Activated CD8-positive, alpha-beta memory T cell treated with anti-CD3 and anti-CD28 coated beads for 4 hours (primary cell): ENCODE results near the gene MNX1.

Experiments
- DNase-seq, 2 donors: peaks; one replicate each; pipeline ENCODE4 v3.0.0-alpha.2; 2020; ENCODE audit warnings: low read depth in 2 of 2

Gene MNX1

DNA sequence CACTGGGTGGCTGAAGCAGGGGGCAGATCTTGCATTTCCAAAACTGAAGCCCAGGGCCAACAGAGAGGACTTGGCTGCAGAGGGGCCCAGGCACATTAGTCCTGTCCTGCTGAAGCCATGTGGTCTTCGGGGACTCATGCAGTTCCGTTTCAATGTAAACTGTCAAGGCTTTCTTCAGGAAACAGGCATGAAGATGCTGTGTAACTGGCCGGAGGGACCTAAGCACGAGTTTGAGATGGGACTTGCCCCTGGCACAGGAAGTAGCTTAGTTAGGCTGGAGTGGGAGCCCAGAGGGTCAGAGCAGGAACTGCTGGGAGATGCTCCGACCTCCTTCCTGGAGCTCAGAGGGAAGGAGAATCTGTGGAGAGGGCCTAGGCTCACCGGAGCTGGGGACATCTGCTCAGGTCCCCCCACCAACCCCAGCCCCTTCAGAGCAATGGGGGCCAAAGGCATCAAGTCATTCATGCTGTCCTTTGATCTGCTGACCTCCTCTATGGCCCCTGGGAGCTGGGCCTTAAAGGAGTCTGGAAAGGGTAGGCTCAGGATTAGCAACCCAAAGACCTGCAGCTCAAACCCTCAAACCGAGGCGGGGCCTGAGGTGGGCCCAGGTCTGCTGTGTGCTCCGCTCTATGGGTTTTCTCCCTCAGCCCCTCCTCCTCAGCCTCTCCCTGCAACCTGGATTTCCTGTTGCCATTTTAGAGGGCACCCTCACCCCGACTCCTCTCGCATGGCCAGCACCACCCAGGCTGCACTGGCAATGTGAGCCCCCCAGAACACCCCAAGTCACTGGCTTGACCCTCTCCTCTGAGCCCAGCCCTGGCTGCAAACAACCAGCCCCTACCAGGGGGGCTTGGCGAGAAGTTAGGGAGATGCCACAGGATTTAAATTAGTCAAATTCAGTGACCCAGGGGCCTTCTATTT lies 4.4 kb upstream of the MNX1 start:
- no peak for DNase-seq

DNA sequence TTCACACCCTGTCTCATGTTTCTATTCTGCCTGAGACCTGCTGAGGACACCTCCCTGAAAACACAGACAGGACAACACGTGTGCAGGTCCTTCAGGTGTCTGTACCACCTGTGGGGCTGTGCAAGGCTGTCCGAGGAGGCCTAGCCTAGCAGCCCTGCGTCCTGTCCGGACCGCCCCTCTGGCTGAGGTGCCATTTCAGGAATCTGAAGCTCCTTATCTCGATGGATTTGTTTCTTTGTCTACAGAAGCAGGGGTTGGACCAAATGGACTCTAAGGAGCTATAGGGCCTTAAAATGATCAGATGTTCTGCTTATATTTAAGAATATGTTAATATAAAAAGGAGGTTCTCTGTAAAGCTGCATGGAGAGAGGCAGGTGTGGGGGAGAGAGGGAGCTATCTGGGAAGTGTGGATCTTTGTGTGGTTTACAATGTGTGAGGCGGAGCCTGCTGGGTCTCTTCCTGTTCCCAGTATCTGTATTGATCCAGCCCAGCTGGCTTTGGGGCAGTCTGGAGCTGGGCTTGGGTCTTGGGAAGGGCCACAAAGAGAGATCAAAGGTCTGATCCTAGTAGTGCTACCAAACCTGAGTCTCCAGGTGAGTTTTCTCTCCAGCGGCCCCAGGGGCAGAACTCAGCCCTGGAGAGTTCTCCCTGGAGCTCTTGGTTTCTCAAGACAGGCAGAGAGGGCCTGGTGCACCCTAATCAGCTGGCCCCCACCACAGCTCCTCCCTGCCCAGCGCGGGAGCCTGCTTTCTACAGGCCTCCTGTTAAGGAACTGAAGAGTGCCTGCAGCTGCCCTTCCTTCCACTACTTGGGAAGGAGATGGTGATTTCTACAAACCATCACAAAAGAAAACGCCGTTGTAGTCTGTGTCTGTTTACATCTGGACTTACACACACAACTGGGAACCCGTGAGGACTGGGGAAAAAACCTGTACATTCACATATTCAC lies 3.4 kb upstream of the MNX1 start:
- no peak for DNase-seq

DNA sequence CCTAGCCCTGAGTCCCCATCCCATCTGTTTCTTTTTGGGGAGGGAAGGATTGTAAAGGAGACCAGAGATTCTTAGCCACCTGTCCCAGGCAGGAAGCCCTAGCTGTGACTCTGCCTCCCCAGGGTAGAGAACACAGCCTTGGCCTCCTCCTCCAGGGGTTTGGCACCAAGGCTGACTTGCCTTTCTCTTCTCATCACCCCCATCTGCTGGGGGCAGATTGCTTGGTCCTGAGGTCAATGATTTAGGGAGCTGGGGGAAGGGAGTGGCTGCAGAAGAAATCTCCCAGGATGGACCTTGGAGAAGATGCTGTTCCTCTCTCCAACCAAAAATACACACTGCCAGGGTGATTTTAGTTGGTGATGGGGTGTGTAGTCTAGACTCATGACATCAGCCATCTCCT lies 2.6 kb upstream of the MNX1 start:
- no peak for DNase-seq

DNA sequence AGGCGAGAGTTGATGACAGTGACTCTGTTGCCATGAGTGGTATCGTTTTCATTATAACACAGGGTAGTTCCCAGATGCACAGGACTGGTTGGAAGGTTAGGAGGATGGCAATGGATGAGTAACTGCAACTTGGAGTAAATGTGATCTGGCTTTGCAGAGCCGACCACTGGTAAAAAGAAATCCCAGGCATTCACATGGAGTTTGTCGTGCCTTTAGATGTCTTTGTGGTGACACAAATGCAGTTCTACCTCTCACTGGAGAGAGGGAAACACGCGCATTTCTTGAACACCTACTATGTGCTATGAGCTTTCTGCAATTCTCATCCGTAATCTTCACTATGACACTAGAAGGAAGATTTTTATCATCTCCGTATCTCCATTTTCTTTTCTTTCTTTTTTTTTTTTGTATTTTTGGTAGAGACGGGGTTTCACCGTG lies 1.7 kb upstream of the MNX1 start:
- no peak for DNase-seq

DNA sequence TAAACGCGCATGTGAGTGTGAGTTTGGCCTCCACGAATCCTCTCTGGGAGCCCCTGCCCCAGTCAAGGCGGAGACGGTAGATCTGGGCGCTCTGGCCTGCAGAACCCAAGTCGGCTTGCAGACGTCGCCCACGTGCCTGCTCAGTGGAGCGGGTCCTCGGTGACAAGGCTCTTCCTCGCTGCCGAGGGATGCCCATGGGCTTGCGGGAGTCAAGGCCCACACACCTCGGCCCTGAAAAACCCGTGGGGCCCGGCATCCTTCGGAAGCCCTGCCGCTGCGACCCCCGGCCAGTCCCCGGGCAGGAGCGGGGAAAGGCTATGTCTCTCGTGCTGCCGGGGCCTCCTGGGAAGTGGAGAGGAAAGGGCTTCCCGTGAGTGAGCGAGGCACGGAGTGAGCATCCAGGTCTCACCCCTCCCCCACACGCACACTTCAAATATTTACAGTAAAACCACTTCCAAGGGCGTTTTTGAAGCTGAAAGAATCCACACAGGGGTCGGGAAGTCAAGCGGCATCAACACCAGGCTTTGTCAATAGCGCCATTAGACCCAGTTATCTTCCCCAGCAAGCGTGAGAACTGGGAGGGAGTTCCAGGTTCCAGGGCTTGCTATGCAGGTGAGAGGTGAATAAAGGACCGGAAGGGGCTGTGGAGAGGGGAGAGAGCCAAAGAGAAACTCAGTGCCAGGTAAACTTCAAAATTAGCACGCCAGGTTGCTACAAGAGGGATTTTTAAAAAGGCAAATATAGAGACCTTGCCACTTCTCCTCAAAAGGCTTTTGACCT lies 1.1 kb upstream of the MNX1 start:
- DNase-seq: no peak

DNA sequence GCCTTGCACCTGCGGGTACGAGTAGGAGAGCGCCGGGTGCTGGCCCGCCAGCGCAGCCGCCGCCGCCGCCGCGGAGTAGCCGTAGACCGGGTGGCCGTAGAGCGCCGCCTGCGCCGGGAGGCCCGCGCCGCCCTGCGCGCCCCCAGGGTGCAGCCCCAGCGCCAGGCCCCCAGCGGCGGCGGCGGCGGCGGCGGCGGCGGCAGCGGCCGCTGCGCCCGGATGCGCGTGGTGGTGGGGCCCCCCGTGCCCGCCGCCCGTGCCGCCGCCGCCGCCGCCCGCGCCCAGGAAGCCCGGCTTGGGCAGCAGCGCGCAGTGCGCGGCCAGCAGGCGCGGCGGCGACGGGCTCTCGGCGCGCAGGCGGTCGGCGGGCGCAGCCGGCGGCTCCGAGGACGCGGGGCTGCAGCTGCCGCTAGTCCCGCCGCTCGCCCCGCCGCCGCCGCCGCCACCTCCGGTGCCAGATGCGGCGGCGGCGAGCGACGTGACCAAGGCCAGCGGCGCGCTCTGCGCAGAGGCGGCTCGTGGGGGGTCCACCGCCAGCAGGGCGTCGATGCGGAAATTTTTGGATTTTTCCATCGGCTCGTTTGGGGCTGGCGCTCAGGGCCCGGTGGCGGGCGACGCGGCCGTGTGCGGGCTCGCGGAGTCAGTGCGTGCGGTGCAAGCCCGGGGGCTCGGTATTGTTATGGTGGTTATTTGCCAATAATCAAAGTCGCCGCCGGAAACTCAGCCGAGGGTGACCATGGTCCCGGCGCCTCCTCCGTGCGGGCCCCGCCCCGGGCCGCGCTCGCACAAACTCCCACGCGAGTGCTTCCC lies 480 bp downstream of the MNX1 start:
- DNase-seq: no peak

DNA sequence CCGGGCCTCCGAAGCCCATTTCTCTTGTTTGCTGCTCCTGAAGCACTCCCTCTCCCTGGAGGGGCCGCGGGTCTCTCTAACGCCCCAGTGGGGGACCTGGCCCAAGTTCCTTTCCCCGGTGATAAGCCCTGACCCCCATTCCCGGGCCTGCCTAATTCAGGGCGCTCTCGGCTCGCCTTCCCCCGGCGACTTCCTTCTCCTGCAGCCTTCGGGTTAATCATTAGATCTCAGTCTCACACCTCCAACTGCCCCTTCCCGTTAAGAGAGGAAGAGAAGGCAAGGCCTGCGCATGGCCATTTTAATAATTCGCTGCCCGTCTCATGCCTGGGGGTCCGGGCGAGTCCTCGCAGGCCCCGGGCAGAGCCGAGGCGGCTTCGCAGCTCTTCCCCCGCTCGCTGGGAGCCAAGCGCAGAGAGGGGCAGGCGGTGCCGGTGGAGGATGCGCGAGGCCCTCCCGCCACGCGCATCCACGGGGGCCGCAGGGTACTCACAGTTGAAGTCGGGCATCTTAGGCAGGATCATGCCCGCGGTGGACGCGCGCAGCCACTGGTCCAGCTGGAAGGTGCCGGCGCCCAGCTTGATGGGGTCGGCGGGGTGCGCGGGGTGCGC lies 1.2 kb downstream of the MNX1 start:
- no peak for DNase-seq

DNA sequence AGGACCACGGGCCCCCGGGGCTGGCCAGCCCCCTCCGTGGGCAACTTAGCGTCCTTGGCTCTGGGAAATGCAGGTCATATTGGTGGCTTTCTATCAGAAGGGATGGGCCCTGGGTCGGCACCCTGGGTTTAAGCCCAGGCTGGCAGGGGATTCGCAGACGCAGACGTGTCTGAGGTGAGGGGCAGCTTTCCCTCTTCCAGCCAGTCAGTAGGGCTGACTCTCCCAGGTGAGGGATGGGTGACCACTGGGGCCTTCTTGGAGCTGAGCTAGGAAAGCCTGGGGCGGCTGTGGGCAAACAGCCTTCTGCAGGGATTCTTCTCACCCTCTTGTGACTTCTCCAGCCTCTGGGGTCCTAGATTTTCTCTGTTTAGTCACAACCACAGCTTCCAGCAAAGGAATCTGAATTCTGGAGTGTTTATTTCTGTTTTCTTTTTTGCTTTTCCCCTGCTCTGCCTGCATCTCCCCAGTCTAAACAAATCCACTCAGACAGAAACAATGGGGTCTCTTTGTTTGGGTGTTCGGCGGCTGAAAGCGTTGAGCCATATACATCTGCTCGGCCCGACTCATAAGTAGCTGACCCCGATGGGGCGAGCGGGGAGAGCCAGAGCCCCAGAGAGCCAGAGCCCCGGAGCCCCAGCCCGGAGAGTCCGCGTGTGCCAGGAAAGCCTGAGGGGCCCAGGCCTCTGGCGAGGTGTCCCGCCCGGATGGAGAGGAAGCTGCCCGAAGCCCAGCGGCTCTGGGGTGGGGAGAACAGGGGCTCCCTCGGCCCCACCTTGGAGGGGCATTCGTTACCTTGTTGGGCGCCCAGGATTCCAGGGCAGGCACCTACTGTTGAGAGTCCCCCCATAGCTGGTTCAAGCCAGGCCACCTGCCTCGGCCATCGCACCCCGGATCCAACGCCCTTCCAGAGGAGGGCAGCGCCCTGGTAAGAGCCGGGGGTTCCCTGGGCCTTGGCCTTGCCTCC lies 2.0 kb downstream of the MNX1 start:
- no peak for DNase-seq

DNA sequence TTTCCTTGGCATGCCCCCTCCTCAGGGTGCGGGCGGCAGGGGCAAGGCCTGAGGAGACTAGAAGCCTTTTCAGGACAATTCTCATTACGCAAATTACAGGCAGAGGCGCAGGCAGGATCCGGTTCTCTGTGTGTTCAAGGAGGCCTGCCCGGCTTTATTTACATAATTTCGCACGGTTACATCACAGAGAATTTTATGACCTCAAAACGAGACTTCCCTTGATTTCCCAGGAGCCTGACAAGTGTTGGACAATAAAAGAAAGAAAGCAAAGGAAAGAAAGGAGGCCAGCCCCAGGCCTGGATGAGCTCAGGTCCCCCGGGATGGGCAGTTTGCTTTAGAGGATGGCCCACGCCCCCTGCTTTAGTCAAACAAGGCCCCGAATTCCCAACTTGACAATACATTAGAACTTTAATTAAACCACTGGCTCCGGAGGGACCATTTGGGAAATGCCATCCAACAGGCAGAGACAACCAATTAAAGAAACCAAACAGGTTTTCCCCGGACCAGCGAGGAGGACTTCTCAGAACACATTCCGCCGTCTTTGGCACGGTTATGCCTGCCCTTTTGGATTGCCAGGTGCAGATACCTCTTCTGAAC lies 2.9 kb downstream of the MNX1 start:
- no peak for DNase-seq

DNA sequence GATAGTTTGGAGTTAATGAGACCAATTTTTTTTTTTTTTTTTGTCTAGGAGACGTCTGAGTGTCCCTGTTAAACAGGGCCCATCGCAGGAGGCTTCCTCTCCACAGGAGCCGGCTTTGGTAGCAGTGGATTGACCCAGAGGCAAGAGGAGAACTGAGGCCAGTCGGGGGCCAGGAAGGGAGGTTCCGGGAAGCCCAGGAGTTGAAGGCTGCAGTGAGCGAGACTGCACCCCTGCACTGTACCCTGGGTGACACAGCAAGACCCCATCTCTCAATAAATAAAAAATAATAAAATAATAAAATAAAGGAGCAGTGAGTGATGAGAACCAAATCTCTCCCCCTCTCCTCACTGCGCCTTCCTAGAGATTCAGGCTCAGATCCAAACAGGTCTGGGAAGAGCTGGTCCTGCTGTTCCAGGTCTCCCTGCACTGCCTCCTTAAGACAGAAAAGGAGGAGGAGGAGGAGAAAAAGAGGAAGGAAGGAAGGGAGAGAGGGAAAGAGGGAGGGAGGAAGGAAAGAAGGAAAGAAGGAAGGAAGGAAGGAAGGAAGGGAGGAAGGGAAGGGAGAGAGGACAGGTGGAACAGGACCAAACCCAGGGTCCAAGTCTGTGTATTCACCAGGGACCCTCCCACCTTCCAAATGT lies 3.5 kb downstream of the MNX1 start:
- no peak for DNase-seq

DNA sequence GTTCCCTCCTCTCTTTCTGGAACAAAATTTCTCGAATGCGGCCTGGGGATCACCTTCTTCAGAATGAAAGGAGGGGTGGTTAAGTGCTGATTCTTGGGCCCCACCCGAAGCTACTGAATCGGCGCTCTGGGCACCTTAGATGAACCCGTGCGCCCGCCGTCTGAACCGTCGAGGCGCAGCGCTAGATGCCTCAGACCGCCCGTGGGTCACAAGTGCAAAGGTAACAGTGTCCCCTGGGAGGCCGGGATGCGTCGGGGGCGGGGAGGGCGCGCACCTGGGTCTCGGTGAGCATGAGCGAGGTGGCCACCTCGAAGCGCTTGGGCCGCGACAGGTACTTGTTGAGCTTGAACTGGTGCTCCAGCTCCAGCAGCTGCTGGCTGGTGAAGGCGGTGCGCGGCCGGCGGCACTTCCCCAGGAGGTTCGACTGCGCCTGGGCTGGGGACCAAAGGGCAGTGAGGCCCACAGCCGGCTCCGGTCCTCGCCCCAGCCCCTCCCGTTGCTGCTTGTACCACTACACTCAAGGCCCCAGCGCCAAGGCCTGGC lies 4.2 kb downstream of the MNX1 start:
- no peak for DNase-seq

DNA sequence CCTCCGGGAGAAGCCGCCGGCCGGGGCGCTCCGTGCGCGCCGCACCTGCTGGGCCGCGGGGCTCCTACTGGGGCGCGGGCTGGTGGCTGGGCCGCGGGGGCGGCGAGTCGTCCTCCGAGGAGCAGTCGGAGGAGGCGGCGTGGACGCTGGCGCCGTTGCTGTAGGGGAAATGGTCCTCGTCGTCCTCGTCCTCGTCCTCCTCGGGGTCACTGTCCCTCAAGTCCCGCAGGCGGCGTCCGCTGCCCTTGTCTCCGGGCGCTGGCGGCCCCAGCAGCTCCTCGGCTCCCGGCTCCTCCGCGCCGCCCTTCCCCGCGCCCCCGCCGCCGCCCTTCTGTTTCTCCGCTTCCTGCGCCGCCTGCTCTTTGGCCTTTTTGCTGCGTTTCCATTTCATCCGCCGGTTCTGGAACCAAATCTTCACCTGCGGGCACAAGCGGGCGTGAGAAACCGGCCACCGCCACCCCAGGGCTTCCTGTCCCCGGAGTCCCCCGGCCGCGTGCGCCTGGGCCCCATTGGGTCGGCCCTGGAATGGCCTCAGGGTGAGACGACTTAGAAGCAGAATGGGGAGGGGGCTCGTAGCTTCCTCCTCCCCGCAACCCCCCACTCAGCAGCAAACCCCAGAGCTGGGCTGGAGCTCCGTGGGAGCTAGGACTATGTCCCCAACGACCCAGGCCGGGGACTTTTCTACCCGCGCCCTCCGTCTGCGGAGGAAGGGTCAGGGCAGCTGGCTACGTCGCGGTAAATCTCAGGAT lies 4.8 kb downstream of the MNX1 start:
- DNase-seq: no peak

DNA sequence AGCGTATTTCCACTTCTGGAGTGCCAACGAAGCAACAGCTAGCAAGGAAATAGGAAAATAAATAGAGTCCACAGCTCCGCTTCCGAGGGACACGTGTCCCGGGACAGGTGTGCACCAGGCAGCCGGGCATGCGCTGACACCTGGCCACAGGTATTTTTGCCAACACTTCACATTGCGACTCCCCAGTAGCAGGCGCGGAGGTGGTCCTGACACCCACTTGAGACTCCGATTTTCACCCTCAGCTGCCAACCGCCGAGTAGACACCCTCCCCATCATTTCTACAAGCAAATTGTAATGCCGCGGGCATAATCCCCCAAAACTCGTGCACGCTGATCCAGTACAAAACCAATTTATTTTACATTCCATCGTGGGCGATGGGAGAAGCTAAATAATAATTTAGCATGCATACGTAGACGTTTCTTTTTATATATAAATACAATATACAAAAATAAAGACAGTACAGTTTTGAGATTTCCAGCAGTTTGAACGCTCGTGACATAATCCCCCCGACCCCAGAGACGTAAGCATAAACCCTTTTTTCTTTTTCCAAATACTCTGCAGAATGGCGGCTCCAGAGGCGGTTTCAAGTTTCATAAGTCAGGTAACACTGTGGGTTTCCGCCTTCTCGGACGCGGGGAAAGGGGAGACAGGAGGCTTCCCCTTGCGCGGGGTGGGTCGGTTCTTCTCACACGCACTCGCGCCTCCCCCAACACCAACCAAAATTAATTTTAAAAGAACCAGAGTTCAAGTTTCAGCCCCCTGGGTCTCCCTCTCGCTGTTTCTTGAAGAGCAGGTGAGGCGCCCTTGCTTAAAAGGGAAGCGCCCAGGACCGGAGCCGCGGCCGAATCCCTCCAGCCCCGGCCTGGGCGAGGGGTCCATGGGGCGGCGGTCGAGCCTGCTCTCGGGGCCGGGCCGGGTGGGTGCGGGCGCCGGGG lies 5.7 kb downstream of the MNX1 start:
- DNase-seq: no peak

DNA sequence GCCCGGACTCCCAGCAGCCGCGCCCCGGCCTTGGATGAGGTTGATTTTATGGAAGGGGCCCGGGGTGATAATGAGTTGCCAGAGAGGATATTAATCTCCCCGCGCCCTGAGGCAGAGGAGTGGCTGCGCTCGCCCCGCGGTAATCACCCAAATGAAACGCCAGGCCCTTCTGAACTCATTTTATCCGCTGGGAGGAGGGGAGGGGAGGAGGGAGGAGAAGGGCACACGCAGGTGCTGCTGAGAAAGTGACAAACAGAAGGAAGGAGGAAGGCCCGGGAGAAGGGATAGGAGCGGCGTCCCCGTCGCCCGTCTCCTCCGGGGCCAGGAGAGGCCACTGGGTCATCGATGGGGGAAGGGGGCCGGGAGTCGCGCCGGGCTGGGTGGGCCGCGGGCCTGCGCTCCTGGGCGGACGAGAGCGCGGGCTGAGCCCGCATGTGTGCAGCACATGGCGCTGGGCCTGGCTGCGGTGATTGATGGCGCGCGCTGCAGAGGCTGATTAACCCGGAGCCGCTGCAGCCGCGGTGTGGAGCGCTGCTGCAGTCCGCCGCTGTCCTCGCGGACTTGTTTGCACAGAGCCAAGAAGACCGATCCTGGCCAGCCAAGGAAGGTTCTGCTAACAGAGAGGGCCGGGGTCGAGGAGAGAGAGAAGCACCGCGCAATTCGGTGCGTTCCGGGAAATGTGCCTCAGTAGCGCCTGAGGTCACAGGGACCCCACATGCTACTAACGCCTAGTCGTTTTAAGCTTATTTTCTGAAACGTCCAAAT lies 6.5 kb downstream of the MNX1 start:
- no peak for DNase-seq

DNA sequence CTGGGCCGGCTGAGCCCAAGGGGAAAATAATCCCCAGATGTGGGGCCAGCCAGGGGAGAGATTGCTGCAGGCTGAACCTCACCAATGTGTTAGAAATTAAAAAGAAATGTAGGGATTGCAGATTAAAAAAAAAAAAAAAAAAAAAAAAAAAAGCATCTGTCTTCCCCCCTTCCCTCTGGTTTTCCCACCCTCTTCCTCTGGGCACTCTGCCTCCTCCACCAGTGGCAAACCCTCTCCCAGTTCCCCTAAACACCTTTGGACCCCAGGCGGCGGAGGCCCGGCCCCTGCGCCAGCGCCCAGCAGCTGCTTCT lies 7.1 kb downstream of the MNX1 start:
- no peak for DNase-seq
